Islet precursor cell (in vitro differentiated cells): ENCODE data around the gene BTN2A1.
A peak's percentile ranks its signal among the peaks of the same experiment; 100 is the strongest.

ENCODE experiments used
- DNase-seq: peaks from one replicate; pipeline ENCODE4 v3.0.0-alpha.2; 2018

BTN2A1 gene

GRCh38 chr6:26471970-26472369 is 14.2 kb downstream of the BTN2A1 start:
- no peak for DNase-seq

GRCh38 chr6:26472549-26473290 is 15.0 kb downstream of the BTN2A1 start:
- DNase-seq = no peak

- DNase-seq = no peak
Measured at GRCh38 chr6:26473429-26473757, 15.6 kb downstream of the BTN2A1 start.

- peak; percentile 84 for DNase-seq
Measured at GRCh38 chr6:26473758-26474438, 16.1 kb downstream of the BTN2A1 start.

- no peak for DNase-seq
Measured at GRCh38 chr6:26474439-26474881, 16.7 kb downstream of the BTN2A1 start.

- peak; percentile 56 for DNase-seq
Measured at GRCh38 chr6:26475823-26476729, 18.3 kb downstream of the BTN2A1 start.

- DNase-seq = no peak
Measured at GRCh38 chr6:26476896-26477295, 19.1 kb downstream of the BTN2A1 start.

GRCh38 chr6:26477426-26477825 is 19.7 kb downstream of the BTN2A1 start:
- no peak for DNase-seq

- no peak for DNase-seq
Measured at GRCh38 chr6:26478100-26478984, 20.6 kb downstream of the BTN2A1 start.

GRCh38 chr6:26478985-26479278 is 21.2 kb downstream of the BTN2A1 start:
- DNase-seq = no peak

GRCh38 chr6:26482338-26482737 is 24.6 kb downstream of the BTN2A1 start:
- no peak for DNase-seq

- no peak for DNase-seq
Measured at GRCh38 chr6:26483727-26484126, 26.0 kb downstream of the BTN2A1 start.

GRCh38 chr6:26484161-26484560 is 26.4 kb downstream of the BTN2A1 start:
- no peak for DNase-seq

- no peak for DNase-seq
Measured at GRCh38 chr6:26485112-26485780, 27.5 kb downstream of the BTN2A1 start.

GRCh38 chr6:26486358-26486757 is 28.6 kb downstream of the BTN2A1 start:
- DNase-seq = no peak

GRCh38 chr6:26487466-26487865 is 29.7 kb downstream of the BTN2A1 start:
- DNase-seq = no peak

- DNase-seq = no peak
Measured at GRCh38 chr6:26489996-26490964, 32.5 kb downstream of the BTN2A1 start.

GRCh38 chr6:26491604-26492003 is 33.8 kb downstream of the BTN2A1 start:
- no peak for DNase-seq

GRCh38 chr6:26493258-26493657 is 35.5 kb downstream of the BTN2A1 start:
- no peak for DNase-seq

GRCh38 chr6:26494117-26494516 is 36.4 kb downstream of the BTN2A1 start:
- DNase-seq = no peak

GRCh38 chr6:26495281-26495680 is 37.5 kb downstream of the BTN2A1 start:
- no peak for DNase-seq
